NK-92 (cell line): ENCODE measurements around the gene TENM3.

Experiments
- DNase-seq: peaks from one replicate; lab custom pipeline; 2025; ENCODE audit not compliant: unreplicated experiment; lab: John Stamatoyannopoulos, UW

TENM3 gene

GRCh38 chr4:182553653-182554052, 310.5 kb downstream of the TENM3 start:
- no peak for DNase-seq

- DNase-seq: no peak
Measured at GRCh38 chr4:182554736-182555135, 311.5 kb downstream of the TENM3 start.

- no peak for DNase-seq
Measured at GRCh38 chr4:182555997-182556418, 312.8 kb downstream of the TENM3 start.

- no peak for DNase-seq
Measured at GRCh38 chr4:182556580-182556979, 313.4 kb downstream of the TENM3 start.

- no peak for DNase-seq
Measured at GRCh38 chr4:182560358-182560757, 317.2 kb downstream of the TENM3 start.

- DNase-seq: no peak
Measured at GRCh38 chr4:182562350-182562749, 319.1 kb downstream of the TENM3 start.

GRCh38 chr4:182564724-182565369, 321.6 kb downstream of the TENM3 start:
- DNase-seq: no peak

GRCh38 chr4:182567119-182567518, 323.9 kb downstream of the TENM3 start:
- DNase-seq: no peak

GRCh38 chr4:182569561-182569960, 326.4 kb downstream of the TENM3 start:
- DNase-seq: no peak

- DNase-seq: no peak
Measured at GRCh38 chr4:182574706-182575105, 331.5 kb downstream of the TENM3 start.

GRCh38 chr4:182575225-182575624, 332.0 kb downstream of the TENM3 start:
- no peak for DNase-seq

GRCh38 chr4:182576601-182577289, 333.5 kb downstream of the TENM3 start:
- no peak for DNase-seq

GRCh38 chr4:182577411-182577810, 334.2 kb downstream of the TENM3 start:
- DNase-seq: no peak

GRCh38 chr4:182578402-182578801, 335.2 kb downstream of the TENM3 start:
- DNase-seq: no peak

GRCh38 chr4:182582245-182582644, 339.0 kb downstream of the TENM3 start:
- no peak for DNase-seq

- DNase-seq: no peak
Measured at GRCh38 chr4:182583703-182584415, 340.7 kb downstream of the TENM3 start.

- DNase-seq: no peak
Measured at GRCh38 chr4:182585321-182585720, 342.1 kb downstream of the TENM3 start.

- no peak for DNase-seq
Measured at GRCh38 chr4:182589100-182589499, 345.9 kb downstream of the TENM3 start.

GRCh38 chr4:182593402-182593801, 350.2 kb downstream of the TENM3 start:
- DNase-seq: no peak

- DNase-seq: no peak
Measured at GRCh38 chr4:182593864-182594263, 350.7 kb downstream of the TENM3 start.

- no peak for DNase-seq
Measured at GRCh38 chr4:182600093-182600492, 356.9 kb downstream of the TENM3 start.

- DNase-seq: no peak
Measured at GRCh38 chr4:182600856-182601255, 357.7 kb downstream of the TENM3 start.
